Lower lobe of right lung (tissue), 2 donors: ENCODE measurements around the gene PDZD2. TPM values are rescaled to one million over a fixed set of nuclear protein-coding genes. Genes with fewer than 3 reads are reported as not detected.
"Not testable (repeated sequence)": the region's sequence is repeated elsewhere in the genome, so short reads cannot be mapped to it uniquely, and the experiment has no call there.

Experiments used
- ATAC-seq, 2 donors: fragments of 200-7000 bp; cut with Tn5 transposase; one replicate each; pipeline ENCODE4 v1.9.1; 2020 to 2022; ENCODE audit warnings: mild to moderate bottlenecking in 2 of 2, moderate library complexity in 2 of 2
- DNase-seq: peaks from one replicate; pipeline ENCODE4 v3.0.0-alpha.2; 2020
- H3K27ac ChIP-seq: fragments of 200-600 bp; one replicate; pipeline ENCODE4 v1.8.0; 2022
- H3K27me3 ChIP-seq: fragments of 200-600 bp; one replicate; pipeline ENCODE4 v1.8.0; 2022; ENCODE audit warnings: low read depth
- H3K36me3 ChIP-seq: fragments of 200-600 bp; one replicate; pipeline ENCODE4 v1.8.0; 2022; ENCODE audit warnings: mild to moderate bottlenecking
- H3K4me1 ChIP-seq: fragments of 200-600 bp; one replicate; pipeline ENCODE4 v1.8.0; 2022
- H3K4me3 ChIP-seq: fragments of 200-600 bp; one replicate; pipeline ENCODE4 v1.8.0; 2022; ENCODE audit warnings: mild to moderate bottlenecking
- H3K9me3 ChIP-seq: fragments of 200-600 bp; one replicate; pipeline ENCODE4 v1.8.0; 2022
- CTCF ChIP-seq: fragments of 200-600 bp; IDR thresholded peaks from one replicate; pipeline ENCODE4 v1.8.0; 2022; ENCODE audit warnings: antibody characterized with exemption, mild to moderate bottlenecking
- intact Hi-C: fragments of 100-400 bp; cut with DNase I; formaldehyde crosslinking; loops from one replicate; pipeline ENCODE4 v1.11.0; 2022
- total RNA-seq: library from RNA; stranded (reverse); fragmentation: NEBNext Ultra II Directional; extraction: Animal tissue kit (Norgen Biotek cat#: 25700); gene quantifications from one replicate; pipeline ENCODE4 v1.2.1, GENCODE V29; 2021
- donor health status: DM: no; HTN: yes; CAD: no; lungs with severe emphysema.

Gene PDZD2
- total RNA-seq, 1 donor from 2014 or later: 67.8 TPM

GRCh38 chr5:31769530-31769929, 130.6 kb downstream of the PDZD2 start:
- Histone ChIP-seq H3K4me3 (no peak overlapping the region), H3K27me3 (no peaks in the 10 kb centered on the region), H3K4me1 (peaks cover 12% of the 10 kb centered on the region), H3K36me3 (no peaks in the 10 kb centered on the region), H3K27ac (no peak overlapping the region), H3K9me3 (no peaks in the 10 kb centered on the region)
- intact Hi-C loops: no loop called here
- ATAC-seq (no peak), DNase-seq (no peak)
- no peak for TF ChIP-seq CTCF

- no peaks in the 10 kb centered on the region for H3K36me3 ChIP-seq
- DNase-seq: no peak
- no peak overlapping the region for H3K4me3 ChIP-seq
- H3K27ac ChIP-seq: no peak overlapping the region
- H3K27me3 ChIP-seq: no peaks in the 10 kb centered on the region
- no peak for ATAC-seq
- no peaks in the 10 kb centered on the region for H3K9me3 ChIP-seq
- intact Hi-C loops: no loop called here
- TF ChIP-seq CTCF: no peak
- peaks cover 12% of the 10 kb centered on the region for H3K4me1 ChIP-seq
Observed at GRCh38 chr5:31770132-31770720, 131.3 kb downstream of the PDZD2 start.

GRCh38 chr5:31770998-31771397, 132.1 kb downstream of the PDZD2 start:
- intact Hi-C loops: no loop called here
- TF ChIP-seq CTCF: no peak
- no peaks in the 10 kb centered on the region for H3K36me3 ChIP-seq
- H3K9me3 ChIP-seq: no peaks in the 10 kb centered on the region
- no peak overlapping the region for H3K4me3 ChIP-seq
- no peak overlapping the region for H3K27ac ChIP-seq
- DNase-seq (no peak), ATAC-seq (no peak)
- peaks cover 12% of the 10 kb centered on the region for H3K4me1 ChIP-seq
- no peaks in the 10 kb centered on the region for H3K27me3 ChIP-seq

GRCh38 chr5:31771500-31771899, 132.6 kb downstream of the PDZD2 start:
- no peak for TF ChIP-seq CTCF
- DNase-seq (no peak), ATAC-seq (no peak)
- Histone ChIP-seq H3K4me3 (no peak overlapping the region), H3K9me3 (no peaks in the 10 kb centered on the region), H3K4me1 (peaks cover 12% of the 10 kb centered on the region), H3K27me3 (no peaks in the 10 kb centered on the region), H3K36me3 (no peaks in the 10 kb centered on the region), H3K27ac (no peak overlapping the region)
- intact Hi-C loops: no loop called here

- H3K4me3 ChIP-seq, H3K36me3 ChIP-seq, ATAC-seq, intact Hi-C loops, DNase-seq, H3K9me3 ChIP-seq, H3K27ac ChIP-seq, H3K4me1 ChIP-seq, H3K27me3 ChIP-seq: not testable (repeated sequence)
Observed at GRCh38 chr5:31776294-31776693, 137.4 kb downstream of the PDZD2 start.

- Histone ChIP-seq H3K4me1 (no peaks in the 10 kb centered on the region), H3K27ac (no peak overlapping the region), H3K4me3 (no peak overlapping the region), H3K36me3 (no peaks in the 10 kb centered on the region), H3K27me3 (no peaks in the 10 kb centered on the region), H3K9me3 (no peaks in the 10 kb centered on the region)
- intact Hi-C loops: no loop called here
- no peak for TF ChIP-seq CTCF
- no peak for DNase-seq
- ATAC-seq: no peak
Observed at GRCh38 chr5:31776976-31777651, 138.2 kb downstream of the PDZD2 start.
